ENCODE data around the gene GABRD. TPM values are rescaled to one million over a fixed set of nuclear protein-coding genes. Genes with fewer than 3 reads are reported as not detected.

GABRD gene, protein sequence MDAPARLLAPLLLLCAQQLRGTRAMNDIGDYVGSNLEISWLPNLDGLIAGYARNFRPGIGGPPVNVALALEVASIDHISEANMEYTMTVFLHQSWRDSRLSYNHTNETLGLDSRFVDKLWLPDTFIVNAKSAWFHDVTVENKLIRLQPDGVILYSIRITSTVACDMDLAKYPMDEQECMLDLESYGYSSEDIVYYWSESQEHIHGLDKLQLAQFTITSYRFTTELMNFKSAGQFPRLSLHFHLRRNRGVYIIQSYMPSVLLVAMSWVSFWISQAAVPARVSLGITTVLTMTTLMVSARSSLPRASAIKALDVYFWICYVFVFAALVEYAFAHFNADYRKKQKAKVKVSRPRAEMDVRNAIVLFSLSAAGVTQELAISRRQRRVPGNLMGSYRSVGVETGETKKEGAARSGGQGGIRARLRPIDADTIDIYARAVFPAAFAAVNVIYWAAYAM
- total RNA-seq, result 1.2 TPM

DNA sequence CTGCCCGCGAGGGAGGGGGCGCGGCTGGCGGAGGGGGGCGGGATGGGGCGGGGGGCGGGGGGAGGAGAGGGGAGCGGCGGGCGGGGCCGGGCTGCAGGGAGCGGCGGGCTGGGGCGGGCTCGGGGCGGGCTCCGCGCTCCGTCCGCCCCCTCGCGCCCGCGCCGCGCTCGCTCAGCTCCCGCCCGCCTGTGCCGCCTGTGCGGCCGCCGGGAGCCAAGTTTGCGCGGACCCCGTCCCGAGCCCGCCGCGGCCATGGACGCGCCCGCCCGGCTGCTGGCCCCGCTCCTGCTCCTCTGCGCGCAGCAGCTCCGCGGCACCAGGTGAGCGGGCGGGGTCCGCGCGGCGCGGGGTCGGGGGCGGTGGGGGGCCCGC, at the start of gene GABRD:
Gene GABRD (plus strand): TSS at position 174 of the 372 bp plus-strand sequence. CDS start 79 bp downstream, at position 253.

DNA sequence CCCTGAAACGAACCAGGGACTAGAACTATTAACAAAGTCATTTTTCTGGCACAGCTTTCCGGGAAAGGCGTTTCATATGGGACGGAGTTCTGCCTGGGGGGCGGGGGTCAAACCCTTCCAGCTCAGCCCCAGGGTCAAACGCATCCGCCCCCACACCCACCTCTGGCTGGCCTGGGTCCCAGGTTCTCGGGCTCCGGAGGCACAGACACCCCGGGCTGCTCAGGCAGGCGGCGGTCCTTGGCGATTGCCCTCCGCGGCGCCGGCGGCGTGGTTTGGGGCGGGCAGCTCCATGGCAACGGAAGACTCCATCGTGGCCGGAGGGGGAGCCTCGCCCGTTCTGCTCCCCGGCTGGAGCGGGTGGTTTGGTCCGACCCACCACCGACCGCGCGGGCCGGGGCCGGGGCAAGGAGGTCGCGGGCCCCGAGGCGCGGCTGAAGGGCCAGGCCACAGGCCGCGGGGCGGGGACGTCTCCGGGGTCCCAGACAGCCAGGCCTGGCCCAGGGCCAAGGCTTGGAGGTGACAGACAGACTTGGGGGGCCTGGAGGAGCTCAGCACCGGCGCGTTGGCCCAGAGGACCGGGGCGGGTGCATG, 15.5 kb upstream of the GABRD start, which contains the start of gene CFAP74:
Gene CFAP74 (minus strand): TSS at position 246 of the 591 bp plus-strand sequence. CDS start 12,830 bp downstream, outside the sequence.

DNA sequence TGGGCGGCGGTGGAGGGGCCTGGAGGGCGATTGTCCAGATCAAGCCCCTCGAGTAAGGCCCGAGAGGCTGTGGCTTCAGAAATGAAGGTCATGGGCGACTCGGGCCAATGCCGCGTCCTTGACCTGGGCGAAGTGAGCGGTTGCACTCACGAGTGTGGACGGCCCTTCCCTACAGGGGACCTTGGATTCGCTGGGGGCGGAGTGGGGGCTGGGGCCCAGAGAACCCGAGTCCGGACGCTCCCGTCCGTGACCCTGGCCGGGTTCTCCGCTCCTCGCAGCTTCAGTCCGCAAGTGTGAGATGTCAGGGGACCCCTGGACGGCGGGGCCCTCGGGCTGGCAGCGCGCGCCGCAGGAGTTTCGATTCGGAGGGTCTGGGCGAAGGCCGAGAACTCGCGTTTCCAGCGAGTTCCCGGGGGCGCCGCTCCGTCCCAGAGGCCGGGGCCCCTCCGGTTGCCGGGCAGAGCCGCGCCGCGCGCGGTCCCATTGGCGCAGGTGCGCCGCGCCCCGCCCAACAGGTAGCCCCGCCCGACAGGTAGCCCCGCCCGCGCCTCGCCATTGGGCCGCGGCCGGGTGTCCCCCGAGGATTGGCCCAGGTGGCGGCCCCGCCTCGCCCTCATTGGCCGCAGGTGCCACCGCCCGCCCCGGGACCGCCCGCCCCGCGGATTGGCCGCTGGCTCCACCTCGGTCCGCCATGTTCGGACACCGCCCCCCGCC, 30.7 kb downstream of the GABRD start, which contains the start of gene PRKCZ:
Gene PRKCZ (plus strand): TSS at position 694 of the 714 bp plus-strand sequence. CDS start 220 bp downstream, outside the sequence.

Other genes starting within 250 kb of the GABRD start
- gene NADK, start 240.9 kb upstream of the GABRD start, total RNA-seq, result 29.1 TPM
- 283 TPM for gene GNB1, start 128.3 kb upstream of the GABRD start, total RNA-seq
- gene CALML6, start 104.1 kb upstream of the GABRD start, total RNA-seq, result not detected
- gene TMEM52, start 100.1 kb upstream of the GABRD start, total RNA-seq, result 5.8 TPM
- 1.8 TPM for gene CFAP74, start 15.6 kb upstream of the GABRD start, total RNA-seq
- 77.3 TPM for gene PRKCZ, start 31.1 kb downstream of the GABRD start, total RNA-seq
- 21.7 TPM for gene FAAP20, start 175.4 kb downstream of the GABRD start, total RNA-seq
- 20.3 TPM for gene SKI, start 209.0 kb downstream of the GABRD start, total RNA-seq

Measured in diencephalon (tissue), 1 donor.